Measurements from ENCODE around the gene CXCL8. TPM values are rescaled to one million over a fixed set of nuclear protein-coding genes. Genes with fewer than 3 reads are reported as not detected.

CXCL8 gene
- total and polyA plus RNA-seq, 8 donors: 0.37 to 43.2 (median 2.9) TPM

DNA sequence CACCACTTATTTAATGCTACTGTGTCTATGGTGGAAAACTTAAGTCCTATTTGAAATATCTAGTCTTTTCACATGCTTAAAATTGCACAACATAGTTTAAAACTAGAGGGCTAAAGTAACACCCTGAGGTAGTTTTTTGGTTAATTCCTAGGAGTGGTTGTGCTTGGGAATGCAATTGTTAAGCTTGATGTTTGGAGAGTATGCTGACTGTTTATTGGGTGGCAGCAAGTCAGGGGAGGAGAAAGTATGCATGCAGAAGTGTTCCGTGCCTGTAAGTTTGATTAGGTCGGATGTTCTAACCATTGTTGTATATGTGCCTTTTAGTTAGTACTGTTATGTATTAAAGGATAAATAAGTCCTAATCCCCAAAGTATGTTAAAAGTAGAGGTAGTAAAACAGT, 40.5 kb downstream of the CXCL8 start:
- Histone ChIP-seq H3K4me1 (peaks cover 0 to 12% (median 8%) of the 10 kb centered on the region in 3 donors), H3K4me3 (no peak overlapping the region), H3K27ac (no peak overlapping the region), H3K27me3 (no peaks in the 10 kb centered on the region), H3K9me3 (no peaks in the 10 kb centered on the region), H3K36me3 (no peaks in the 10 kb centered on the region)
- TF ChIP-seq, protein P1, sequence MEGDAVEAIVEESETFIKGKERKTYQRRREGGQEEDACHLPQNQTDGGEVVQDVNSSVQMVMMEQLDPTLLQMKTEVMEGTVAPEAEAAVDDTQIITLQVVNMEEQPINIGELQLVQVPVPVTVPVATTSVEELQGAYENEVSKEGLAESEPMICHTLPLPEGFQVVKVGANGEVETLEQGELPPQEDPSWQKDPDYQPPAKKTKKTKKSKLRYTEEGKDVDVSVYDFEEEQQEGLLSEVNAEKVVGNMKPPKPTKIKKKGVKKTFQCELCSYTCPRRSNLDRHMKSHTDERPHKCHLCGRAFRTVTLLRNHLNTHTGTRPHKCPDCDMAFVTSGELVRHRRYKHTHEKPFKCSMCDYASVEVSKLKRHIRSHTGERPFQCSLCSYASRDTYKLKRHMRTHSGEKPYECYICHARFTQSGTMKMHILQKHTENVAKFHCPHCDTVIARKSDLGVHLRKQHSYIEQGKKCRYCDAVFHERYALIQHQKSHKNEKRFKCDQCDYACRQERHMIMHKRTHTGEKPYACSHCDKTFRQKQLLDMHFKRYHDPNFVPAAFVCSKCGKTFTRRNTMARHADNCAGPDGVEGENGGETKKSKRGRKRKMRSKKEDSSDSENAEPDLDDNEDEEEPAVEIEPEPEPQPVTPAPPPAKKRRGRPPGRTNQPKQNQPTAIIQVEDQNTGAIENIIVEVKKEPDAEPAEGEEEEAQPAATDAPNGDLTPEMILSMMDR (IDR thresholded peaks at IDR 0.05): no peak
- WGBS, 2 donors: 48 to 50% methylated on average over 2 of the region's 2 CpGs
- FAIRE-seq: no peak
- intact Hi-C loops (cut with DNase I): no loop called here
- no peak for DNase-seq
- no peak for ATAC-seq

DNA sequence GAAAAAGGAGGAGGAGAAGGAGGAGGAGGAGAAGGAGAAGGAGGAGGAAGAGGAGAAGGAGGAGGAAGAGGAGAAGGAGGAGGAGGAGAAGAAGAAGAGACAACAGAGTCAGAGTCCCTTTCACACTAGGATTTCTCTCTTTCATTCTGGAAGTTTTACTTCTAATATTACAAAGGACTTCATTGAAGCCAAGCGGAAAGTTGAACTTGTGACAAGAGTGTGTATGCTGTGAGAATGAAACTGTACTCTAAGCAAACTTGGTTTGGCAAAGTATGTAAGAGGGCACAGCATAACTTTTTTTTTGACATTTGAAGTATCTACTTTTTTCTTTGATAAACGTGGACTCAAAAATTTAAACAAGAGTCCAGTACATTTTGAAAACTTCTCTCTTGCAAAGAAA, 48.0 kb downstream of the CXCL8 start:
- Histone ChIP-seq H3K4me1 (no peaks in the 10 kb centered on the region), H3K27ac (no peak overlapping the region), H3K36me3 (no peaks in the 10 kb centered on the region), H3K9me3 (no peaks in the 10 kb centered on the region), H3K4me3 (no peak overlapping the region), H3K27me3 (no peaks in the 10 kb centered on the region)
- DNase-seq: no peak
- ATAC-seq: no peak
- intact Hi-C loops (cut with DNase I): no loop called here
- TF ChIP-seq, protein P1 (IDR thresholded peaks at IDR 0.05): no peak
- no peak for FAIRE-seq
- WGBS, 2 donors: 46 to 50% methylated on average over 2 of the region's 2 CpGs

Other genes starting within 250 kb of the CXCL8 start
- 10 to 100 TPM in 1 of 6 donors, 1 to 10 TPM in 5; 3.1 to 10.2 (median 5.8) TPM for gene RASSF6, start 120.1 kb upstream of the CXCL8 start, total RNA-seq
- 1 to 10 TPM; 2.8 to 4.1 TPM for gene RASSF6, start 120.1 kb upstream of the CXCL8 start, polyA plus RNA-seq
- gene CXCL6, start 96.1 kb downstream of the CXCL8 start, total RNA-seq: 10 to 100 TPM in 2 of 6 donors, 1 to 10 TPM in 1, under 1 TPM in 3; 0.65 to 65.6 (median 1.5) TPM
- gene CXCL6, start 96.1 kb downstream of the CXCL8 start, polyA plus RNA-seq: 1 to 10 TPM; 2.0 to 6.4 TPM
- gene PF4V1, start 112.7 kb downstream of the CXCL8 start, total RNA-seq: under 1 TPM in 1 of 6 donors, not detected in 5; 0.53 TPM
- gene PF4V1, start 112.7 kb downstream of the CXCL8 start, polyA plus RNA-seq: not detected
- 10 to 100 TPM in 2 of 6 donors, 1 to 10 TPM in 4; 2.5 to 35.4 (median 6.3) TPM for gene CXCL1, start 128.8 kb downstream of the CXCL8 start, total RNA-seq
- gene CXCL1, start 128.8 kb downstream of the CXCL8 start, polyA plus RNA-seq: 10 to 100 TPM; 26.5 to 26.6 TPM
- gene PF4, start 241.5 kb downstream of the CXCL8 start, total RNA-seq: not detected
- under 1 TPM in 1 of 2 donors, not detected in 1; 0.19 TPM for gene PF4, start 241.5 kb downstream of the CXCL8 start, polyA plus RNA-seq
- under 1 TPM in 1 of 6 donors, not detected in 5; 0.31 TPM for gene PPBP, start 247.6 kb downstream of the CXCL8 start, total RNA-seq
- gene PPBP, start 247.6 kb downstream of the CXCL8 start, polyA plus RNA-seq: not detected

Measured in pancreas (tissue), 10 donors.